IMR-90 (cell line): ENCODE results near the gene PTX4. TPM values are rescaled to one million over a fixed set of nuclear protein-coding genes. Genes with fewer than 3 reads are reported as not detected.

Experiments
- ATAC-seq: fragments of 200-7000 bp; cut with Tn5 transposase; 2 replicates; pipeline ENCODE4 v1.9.1; 2020; ENCODE audit warnings: low read depth, mild to moderate bottlenecking, moderate library complexity
- BruUV-seq: library from RNA; stranded (reverse); fragments of 400-500 nt; replicated peaks from 2 replicates; lab custom pipeline; 2021; lab: Mats Ljungman, UMichigan
- CTCF ChIA-PET: fragments of 300-600 bp; formaldehyde crosslinking; extraction: SDS; loops from one replicate; lab custom pipeline; 2021; ENCODE audit warnings: antibody characterized with exemption; lab: Yijun Ruan, JAX
- POLR2A ChIA-PET: fragments of 300-600 bp; sonication (Branson Sonifier 250); formaldehyde crosslinking; loops from one replicate; lab custom pipeline; 2022; ENCODE audit warnings: antibody characterized with exemption; ENCODE audit not compliant: unreplicated experiment; lab: Charles Lee
- DNase-seq: peaks from one replicate; pipeline ENCODE4 v3.0.0; 2013
- H2AFZ ChIP-seq: replicated peaks from 2 replicates; pipeline ENCODE3; 2013; ENCODE audit warnings: low read length, mild to moderate bottlenecking; ENCODE audit not compliant: poor library complexity
- H2AK5ac ChIP-seq: 2 replicates; pipeline ENCODE4 v1.6.1; 2013; ENCODE audit warnings: low read depth, low read length, inconsistent platforms
- H2AK9ac ChIP-seq: replicated peaks from 2 replicates; pipeline ENCODE3; 2013; ENCODE audit warnings: mild to moderate bottlenecking, low read depth, low read length, moderate library complexity; ENCODE audit not compliant: poor library complexity
- H2BK120ac ChIP-seq: 2 replicates; pipeline ENCODE4 v1.6.1; 2013; ENCODE audit warnings: low read depth, low read length, inconsistent platforms
- H2BK15ac ChIP-seq: 3 replicates; pipeline ENCODE4 v1.6.1; 2013; ENCODE audit warnings: low read depth, low read length, inconsistent platforms
- H2BK20ac ChIP-seq: 2 replicates; pipeline ENCODE4 v1.6.1; 2013; ENCODE audit warnings: low read depth, mild to moderate bottlenecking, inconsistent platforms, low read length, moderate library complexity
- H2BK5ac ChIP-seq: 2 replicates; pipeline ENCODE4 v1.6.1; 2013; ENCODE audit warnings: mild to moderate bottlenecking, low read depth, low read length, inconsistent platforms; ENCODE audit not compliant: poor library complexity, severe bottlenecking
- H3K14ac ChIP-seq: replicated peaks from 2 replicates; pipeline ENCODE4 v1.6.1; 2013; ENCODE audit warnings: low read depth, low read length, inconsistent platforms
- H3K18ac ChIP-seq: 2 replicates; pipeline ENCODE4 v1.6.1; 2013; ENCODE audit warnings: low read depth, low read length, control low read depth
- H3K23ac ChIP-seq: 2 replicates; pipeline ENCODE4 v1.6.1; 2013; ENCODE audit warnings: low read depth, low read length, inconsistent platforms
- H3K27ac ChIP-seq: 2 replicates; pipeline ENCODE4 v1.5.1; 2013; ENCODE audit warnings: mild to moderate bottlenecking, control low read depth, low read length; ENCODE audit not compliant: insufficient read depth
- H3K27me3 ChIP-seq: 2 replicates; pipeline ENCODE4 v1.6.1; 2013; ENCODE audit warnings: low read length; ENCODE audit not compliant: control insufficient read depth, insufficient read depth
- H3K36me3 ChIP-seq: 2 replicates; pipeline ENCODE4 v1.6.1; 2013; ENCODE audit warnings: low read length, mixed read lengths; ENCODE audit not compliant: control insufficient read depth, insufficient read depth
- H3K4ac ChIP-seq: 2 replicates; pipeline ENCODE4 v1.6.1; 2013; ENCODE audit warnings: low read depth, low read length, inconsistent platforms
- H3K4me1 ChIP-seq: 2 replicates; pipeline ENCODE4 v1.6.1; 2013; ENCODE audit warnings: low read length, mixed read lengths; ENCODE audit not compliant: control insufficient read depth, insufficient read depth
- H3K4me2 ChIP-seq: 2 replicates; pipeline ENCODE4 v1.6.1; 2013; ENCODE audit warnings: low read depth, mild to moderate bottlenecking, control low read depth, low read length, moderate library complexity
- H3K4me3 ChIP-seq: 2 replicates; pipeline ENCODE4 v1.5.1; 2013; ENCODE audit warnings: low read depth, mild to moderate bottlenecking, control low read depth, low read length, moderate library complexity; ENCODE audit not compliant: insufficient read depth
- H3K56ac ChIP-seq: 2 replicates; pipeline ENCODE4 v1.6.1; 2013; ENCODE audit warnings: low read length, inconsistent platforms; ENCODE audit not compliant: insufficient read depth; ENCODE audit errors: extremely low read depth
- H3K79me1 ChIP-seq, 2 experiments: 2 replicates each; pipeline ENCODE4 v1.6.1; 2013; ENCODE audit warnings: low read length in 2 of 2, inconsistent platforms in 1 of 2, low read depth in 1 of 2
- H3K9ac ChIP-seq: 2 replicates; pipeline ENCODE4 v1.6.1; 2013; ENCODE audit warnings: low read depth, low read length, control low read depth
- H3K9me1 ChIP-seq: 2 replicates; pipeline ENCODE4 v1.6.1; 2013; ENCODE audit warnings: low read length, inconsistent platforms; ENCODE audit not compliant: insufficient read depth
- H3K9me3 ChIP-seq: 2 replicates; pipeline ENCODE4 v1.6.1; 2013; ENCODE audit warnings: low read length; ENCODE audit not compliant: control insufficient read depth, insufficient read depth
- H4K20me1 ChIP-seq: 2 replicates; pipeline ENCODE4 v1.6.1; 2013; ENCODE audit warnings: low read length, inconsistent platforms; ENCODE audit not compliant: insufficient read depth
- H4K5ac ChIP-seq: 2 replicates; pipeline ENCODE4 v1.6.1; 2013; ENCODE audit warnings: mild to moderate bottlenecking, low read depth, low read length, control low read depth
- H4K8ac ChIP-seq, 2 experiments: 2 replicates each; pipeline ENCODE4 v1.6.1; 2013; ENCODE audit warnings: low read depth in 2 of 2, low read length in 2 of 2, control low read depth in 1 of 2, inconsistent platforms in 1 of 2
- H4K91ac ChIP-seq: 2 replicates; pipeline ENCODE4 v1.6.1; 2013; ENCODE audit warnings: low read depth, low read length, inconsistent platforms; ENCODE audit not compliant: insufficient read depth
- BHLHE40 ChIP-seq: fragments of 150-350 bp; IDR thresholded peaks from 2 replicates; pipeline ENCODE4 v1.6.1; 2016; ENCODE audit warnings: mild to moderate bottlenecking, low read depth, low read length
- CEBPB ChIP-seq: IDR thresholded peaks from 2 replicates; pipeline ENCODE4 v1.6.1; 2012; ENCODE audit warnings: low read depth, low read length, improper control_type of control experiment
- CHD1 ChIP-seq: IDR thresholded peaks from 2 replicates; pipeline ENCODE4 v1.6.1; 2012; ENCODE audit warnings: low read depth, low read length, improper control_type of control experiment
- ELK1 ChIP-seq: fragments of 150-350 bp; IDR thresholded peaks from 2 replicates; pipeline ENCODE4 v1.6.1; 2016; ENCODE audit warnings: low read depth, mild to moderate bottlenecking, low read length, moderate library complexity, borderline replicate concordance
- MAFK ChIP-seq: IDR thresholded peaks from 2 replicates; pipeline ENCODE4 v1.6.1; 2012; ENCODE audit warnings: low read depth, low read length, improper control_type of control experiment
- MXI1 ChIP-seq: IDR thresholded peaks from 2 replicates; pipeline ENCODE4 v1.6.1; 2012; ENCODE audit warnings: low read depth, mild to moderate bottlenecking, low read length, moderate library complexity, borderline replicate concordance
- WGBS, 2 experiments: methylation state at CpG; one replicate each; pipeline versions ENCODE4 v1.1.5 to v1.1.7; 2013; ENCODE audit warnings: missing lambda C conversion rate in 2 of 2; ENCODE audit not compliant: insufficient read length in 1 of 2; ENCODE audit errors: extremely low coverage in 2 of 2; 5-methylcytosine and 5-hydroxymethylcytosine counted together
- dilution Hi-C: fragments of 300-500 bp; cut with HindIII; formaldehyde crosslinking; loops from one replicate; pipeline ENCODE4 v1.14.3; 2018; ENCODE audit warnings: low sequenced_read_pairs; ENCODE audit not compliant: unreplicated experiment
- in situ Hi-C: fragments of 300-500 bp; cut with MboI; formaldehyde crosslinking; loops from 3 replicates; pipeline ENCODE4 v1.14.3; 2019; ENCODE audit warnings: low sequenced_read_pairs, inconsistent platforms, mixed read lengths
- intact Hi-C: fragments of 100-400 bp; cut with micrococcal nuclease; formaldehyde crosslinking; loops from 2 replicates; pipeline ENCODE4 v1.10.0; 2022
- polyA plus RNA-seq, 3 experiments: library from polyadenylated mRNA; depleted of rRNA; stranded (reverse); fragments of >200 nt; gene quantifications; 2 replicates each; pipeline ENCODE4 v1.2.3, GENCODE V29; 2012; ENCODE audit warnings: low replicate concordance in 1 of 3
- total RNA-seq: library from RNA; depleted of rRNA; stranded (reverse); fragments of >200 nt; gene quantifications from 2 replicates; pipeline ENCODE4 v1.2.3, GENCODE V29; 2012
- TF ChIP-seq, protein P1 (sequence below): fragments of 150-350 bp; IDR thresholded peaks from 2 replicates; pipeline ENCODE4 v1.6.1; 2017; ENCODE audit warnings: mild to moderate bottlenecking, antibody characterized with exemption, low read length, low read depth

The PTX4 gene
- total and polyA plus RNA-seq, 2 of the 4 experiments (the other 2 are of a cell fraction), result 0.07 TPM; not detected in 1

DNA sequence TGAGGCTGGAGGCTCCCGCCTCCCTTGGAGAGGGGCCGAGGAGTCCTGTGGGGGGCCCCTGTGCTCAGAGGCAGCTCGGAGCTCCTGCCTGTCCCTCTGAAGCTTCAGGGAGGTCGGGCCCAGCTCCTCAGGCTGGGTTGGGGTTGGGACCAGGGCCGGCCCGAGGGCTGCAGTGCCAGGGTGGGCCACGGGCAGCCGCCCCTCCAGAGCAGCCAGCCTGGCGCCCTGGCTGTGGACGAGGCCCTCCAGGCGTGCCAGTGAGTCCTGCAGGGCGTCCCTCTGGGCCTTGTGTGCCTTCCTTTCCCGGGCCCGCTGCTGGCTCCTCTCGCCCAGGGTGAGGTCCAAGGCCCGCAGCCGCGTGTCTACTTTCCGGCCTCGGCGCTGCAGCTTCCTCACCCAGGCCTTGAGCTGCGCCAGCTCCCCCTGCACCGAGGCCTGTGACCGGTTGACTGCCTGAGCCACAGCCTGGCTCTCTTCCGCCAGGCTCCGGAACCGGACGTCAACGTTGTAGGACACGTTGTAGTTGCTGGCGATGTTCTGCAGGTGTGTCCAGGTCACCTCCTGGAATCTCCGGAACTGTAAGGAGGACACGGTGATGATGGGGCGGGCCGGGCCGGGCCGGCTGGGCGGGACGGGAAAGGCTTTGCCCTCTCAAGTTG lies 1.2 kb downstream of the PTX4 start:
- no peak overlapping the region for H3K56ac ChIP-seq
- no TSS peak for BruUV-seq
- peaks cover 2% of the 10 kb centered on the region for H3K9me1 ChIP-seq
- WGBS, 2 experiments, result 83% methylated on average over 29 of the region's 39 CpGs; no CpG with 5 or more reads in 1 of the 2 experiments
- no peak for DNase-seq
- H2AK9ac ChIP-seq, result no peak overlapping the region
- ATAC-seq, result no peak
- no peak overlapping the region for H3K4me3 ChIP-seq
- no peak overlapping the region for H4K5ac ChIP-seq
- no peak overlapping the region for H3K9ac ChIP-seq
- POLR2A ChIA-PET, result no interaction called here
- peaks cover under 1% of the 10 kb centered on the region; the same call in 1 of the 2 replicates for H3K4me1 ChIP-seq
- H2BK5ac ChIP-seq, result no peak overlapping the region
- H2BK120ac ChIP-seq, result no peak overlapping the region
- H2AFZ ChIP-seq, result peak overlapping the region; percentile 58
- CTCF ChIA-PET, result no interaction called here
- H2AK5ac ChIP-seq, result no peak overlapping the region
- no peaks in the 10 kb centered on the region for H4K20me1 ChIP-seq
- no peak overlapping the region for H2BK20ac ChIP-seq
- TF ChIP-seq, protein P1, sequence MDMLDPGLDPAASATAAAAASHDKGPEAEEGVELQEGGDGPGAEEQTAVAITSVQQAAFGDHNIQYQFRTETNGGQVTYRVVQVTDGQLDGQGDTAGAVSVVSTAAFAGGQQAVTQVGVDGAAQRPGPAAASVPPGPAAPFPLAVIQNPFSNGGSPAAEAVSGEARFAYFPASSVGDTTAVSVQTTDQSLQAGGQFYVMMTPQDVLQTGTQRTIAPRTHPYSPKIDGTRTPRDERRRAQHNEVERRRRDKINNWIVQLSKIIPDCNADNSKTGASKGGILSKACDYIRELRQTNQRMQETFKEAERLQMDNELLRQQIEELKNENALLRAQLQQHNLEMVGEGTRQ, result no peak
- TF ChIP-seq CEBPB, result no peak
- no peak for TF ChIP-seq BHLHE40
- TF ChIP-seq CHD1, result no peak
- TF ChIP-seq MXI1, result no peak
- TF ChIP-seq ELK1, result no peak
- no peak for TF ChIP-seq MAFK
- H3K27ac ChIP-seq, result no peak overlapping the region
- dilution Hi-C loops, result no loop called here
- H3K23ac ChIP-seq, result no peak overlapping the region
- no peak overlapping the region for H4K91ac ChIP-seq
- H3K14ac ChIP-seq, result no peak overlapping the region
- peaks cover 4% of the 10 kb centered on the region; the same call in 1 of the 2 replicates for H3K27me3 ChIP-seq
- H2BK15ac ChIP-seq, result no peak overlapping the region
- no peak overlapping the region for H4K8ac ChIP-seq
- in situ Hi-C loops, result no loop called here
- no peaks in the 10 kb centered on the region for H3K9me3 ChIP-seq
- intact Hi-C loops, result no loop called here
- peaks cover 0 to under 1% of the 10 kb centered on the region in 2 experiments; a peak in 1 of 4 replicates for H3K79me1 ChIP-seq
- no peaks in the 10 kb centered on the region for H3K36me3 ChIP-seq
- no peak overlapping the region for H3K4ac ChIP-seq
- H3K18ac ChIP-seq, result no peak overlapping the region
- H3K4me2 ChIP-seq, result no peak overlapping the region
